ENCODE data around the gene MEIS3.

GRCh38 chr19:47427241-47428176 is 8.2 kb upstream of the MEIS3 start:
- TF ChIP-seq ESRRA (IDR thresholded peaks at IDR 0.05; ENCODE audit: borderline replicate concordance, low read length) (no peak), PHF8 (IDR thresholded peaks at IDR 0.05; ENCODE audit: borderline replicate concordance, low read depth) (no peak), RCOR1 (IDR thresholded peaks at IDR 0.05; ENCODE audit: low read depth, low read length) (no peak), CTCF (IDR thresholded peaks at IDR 0.05) (peak; percentile 86), POLR2A (IDR thresholded peaks at IDR 0.05; ENCODE audit: low read length) (no peak), RAD21 (conservative IDR thresholded peaks at IDR 0.05 in 1 of 2, IDR thresholded peaks at IDR 0.05 in 1 of 2) (peak; percentile 78 to 85), SMC3 (IDR thresholded peaks at IDR 0.05) (peak; percentile 79), EP300 (IDR thresholded peaks at IDR 0.05) (no peak), USF2 (IDR thresholded peaks at IDR 0.05) (no peak), RFX5 (IDR thresholded peaks at IDR 0.05) (no peak), EHMT2 (IDR thresholded peaks at IDR 0.05; ENCODE audit: low read depth) (no peak), HES2 (IDR thresholded peaks at IDR 0.05) (no peak), POLR2AphosphoS2 (conservative IDR thresholded peaks at IDR 0.05; ENCODE audit: low read length) (no peak), RARB (CRISPR knock-in tag; IDR thresholded peaks at IDR 0.05) (no peak)
